ENCODE data around the gene RAB4B. TPM values are rescaled to one million over a fixed set of nuclear protein-coding genes. Genes with fewer than 3 reads are reported as not detected.
A peak's percentile ranks its signal among the peaks of the same experiment; 100 is the strongest.
"Not testable (repeated sequence)": the region's sequence is repeated elsewhere in the genome, so short reads cannot be mapped to it uniquely, and the experiment has no call there.

RAB4B gene, protein sequence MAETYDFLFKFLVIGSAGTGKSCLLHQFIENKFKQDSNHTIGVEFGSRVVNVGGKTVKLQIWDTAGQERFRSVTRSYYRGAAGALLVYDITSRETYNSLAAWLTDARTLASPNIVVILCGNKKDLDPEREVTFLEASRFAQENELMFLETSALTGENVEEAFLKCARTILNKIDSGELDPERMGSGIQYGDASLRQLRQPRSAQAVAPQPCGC
- 16.9 TPM for total RNA-seq
- long read RNA-seq, transcript RAB4B-201 (8 exons, 1,133 nt) = major isoform, 24 of 42 reads
- long read RNA-seq, partial matches to known transcripts = 9 of 42 reads
- long read RNA-seq, other reads (novel, unspliced or antisense) = 8 of 42 reads

DNA sequence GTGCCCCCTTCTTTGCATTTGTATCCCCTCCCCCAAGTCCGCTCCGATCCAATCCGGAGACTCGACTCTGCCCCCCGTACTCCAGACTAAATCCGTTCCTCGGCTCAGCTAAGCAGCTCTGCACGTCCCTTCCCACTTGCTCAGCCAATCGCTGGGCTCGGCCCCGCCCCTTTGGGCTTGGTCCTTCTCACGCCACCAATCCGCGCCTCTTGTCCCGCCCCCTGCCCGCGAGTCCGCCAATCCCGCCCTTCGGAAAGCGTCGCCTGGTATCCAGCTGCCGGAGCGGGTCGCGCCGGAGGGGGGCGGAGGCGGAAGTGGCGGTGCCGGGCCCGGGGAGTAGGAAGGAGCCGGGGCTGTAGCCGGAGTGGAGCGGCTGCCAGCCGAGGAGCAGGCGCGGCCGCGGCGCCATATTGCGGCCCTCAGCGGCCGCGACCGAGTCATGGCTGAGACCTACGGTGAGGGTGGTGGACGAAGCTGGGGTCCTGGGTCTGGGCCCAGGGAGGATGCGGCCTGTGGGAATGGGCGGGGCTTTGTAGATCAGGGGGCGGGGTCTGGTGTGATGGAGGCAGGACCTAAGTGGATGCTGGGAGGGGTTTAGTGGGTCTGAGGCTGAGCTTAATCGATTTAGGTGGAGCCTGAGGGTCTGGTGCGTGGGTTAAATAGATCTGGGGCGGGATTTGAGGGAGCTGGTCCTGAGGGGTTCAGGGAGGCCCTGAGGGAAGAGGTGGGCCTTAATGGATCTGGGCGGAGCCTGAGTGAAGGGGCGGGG is at the start of gene RAB4B:
Gene RAB4B (plus strand): TSS at position 311 of the 769 bp plus-strand sequence. CDS start 129 bp downstream, at position 440.
- intact Hi-C loops (cut with DNase I) = loop anchor here (2.0 kb wide), 1 partner anchor 27 kb away; the partner anchor contains the start of genes ACTMAP and SNRPA
- peak; percentile 100 for DNase-seq (ENCODE audit: low spot score)

DNA sequence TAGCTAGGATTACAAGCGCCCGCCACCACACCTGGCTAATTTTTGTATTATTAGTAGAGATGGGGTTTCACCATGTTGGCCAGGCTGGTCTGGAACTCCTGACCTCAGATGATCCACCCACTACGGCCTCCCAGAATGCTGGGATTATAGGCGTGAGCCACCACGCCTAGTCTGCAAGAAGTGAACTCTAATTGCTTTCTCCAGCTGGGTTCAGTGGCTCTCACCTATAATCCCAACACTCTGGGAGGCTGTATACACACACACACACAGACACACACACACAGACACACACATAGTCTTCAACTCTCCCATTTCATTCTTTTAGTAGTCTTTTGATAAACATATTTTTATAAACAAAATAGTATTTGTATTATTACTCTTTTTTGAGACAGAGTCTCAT is 48.0 kb upstream of the RAB4B start:
- intact Hi-C loops (cut with DNase I); DNase-seq (ENCODE audit: low spot score): not testable (repeated sequence)

DNA sequence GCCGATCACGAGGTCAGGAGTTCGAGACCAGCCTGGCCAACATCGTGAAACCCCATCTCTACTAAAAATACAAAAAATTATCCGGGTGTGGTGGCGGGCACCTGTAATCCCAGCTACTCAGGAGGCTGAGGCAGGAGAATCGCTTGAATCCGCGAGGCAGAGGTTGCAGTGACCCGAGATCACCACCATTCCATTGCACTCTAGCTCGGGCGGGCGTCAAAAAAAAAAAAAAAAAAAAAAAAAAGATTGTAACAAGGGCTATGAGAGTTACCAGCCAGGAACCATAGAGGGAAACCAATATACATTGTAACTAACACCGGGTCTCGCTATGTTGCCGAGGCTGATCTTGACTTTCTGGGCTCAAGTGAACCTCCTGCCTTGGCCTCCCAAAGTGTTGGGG is 45.7 kb upstream of the RAB4B start:
- intact Hi-C loops (cut with DNase I); DNase-seq (ENCODE audit: low spot score): not testable (repeated sequence)

DNA sequence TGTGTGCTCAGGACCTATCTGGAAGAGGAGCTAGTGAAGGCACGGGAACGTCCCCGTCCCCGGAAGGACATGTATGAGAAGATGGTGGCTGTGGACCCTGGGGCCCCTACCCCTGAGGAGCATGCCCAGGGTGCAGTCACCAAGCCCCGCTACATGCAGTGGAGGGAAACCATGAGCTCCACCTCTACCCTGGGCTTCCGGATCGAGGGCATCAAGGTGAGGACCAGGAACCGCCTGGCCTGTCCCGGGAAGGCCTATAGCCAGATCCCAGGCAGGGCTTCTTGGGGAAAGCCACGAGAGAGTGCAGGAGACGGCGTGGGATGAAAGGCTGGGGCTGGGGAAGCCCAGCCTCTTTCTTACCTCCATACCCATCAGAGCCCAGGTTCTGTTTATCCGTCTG is 44.9 kb upstream of the RAB4B start:
- DNase-seq (ENCODE audit: low spot score) = no peak
- intact Hi-C loops (cut with DNase I) = no loop called here

DNA sequence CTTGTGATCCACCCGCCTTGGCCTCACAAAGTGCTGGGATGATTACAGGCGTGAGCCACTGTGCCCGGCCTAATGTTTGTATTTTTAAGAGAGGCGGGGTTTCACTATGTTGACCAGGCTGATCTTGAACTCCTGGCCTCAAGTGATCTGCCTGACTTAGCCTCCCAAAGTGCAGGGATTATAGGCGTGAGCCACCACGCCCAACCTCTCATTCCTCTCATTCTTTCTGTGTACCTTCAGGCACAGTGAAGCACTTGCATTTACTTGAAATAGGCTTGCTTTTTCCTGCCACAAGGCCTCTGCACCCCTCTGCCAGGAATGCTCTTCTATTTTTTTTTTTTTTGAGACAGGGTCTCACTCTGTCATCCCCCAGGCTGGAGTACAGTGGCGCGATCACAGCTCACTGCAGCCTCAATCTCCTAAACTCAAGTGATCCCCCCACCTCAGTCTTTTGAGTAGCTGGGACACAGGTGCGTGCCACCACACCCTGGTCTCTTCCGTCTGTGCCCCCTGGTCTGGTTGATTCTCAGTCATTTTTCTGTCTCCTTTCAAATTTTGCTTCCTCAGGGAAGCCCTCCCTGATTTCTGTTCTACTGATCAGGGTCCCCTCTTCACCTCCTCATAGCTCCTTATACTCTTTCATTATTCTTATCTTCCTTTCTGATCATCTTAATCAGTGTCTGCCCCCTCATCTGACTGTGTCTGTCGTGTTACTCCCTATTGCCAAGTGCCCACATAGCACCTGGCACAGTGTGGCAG is 42.9 kb upstream of the RAB4B start:
- intact Hi-C loops (cut with DNase I) = no loop called here
- DNase-seq (ENCODE audit: low spot score) = no peak

DNA sequence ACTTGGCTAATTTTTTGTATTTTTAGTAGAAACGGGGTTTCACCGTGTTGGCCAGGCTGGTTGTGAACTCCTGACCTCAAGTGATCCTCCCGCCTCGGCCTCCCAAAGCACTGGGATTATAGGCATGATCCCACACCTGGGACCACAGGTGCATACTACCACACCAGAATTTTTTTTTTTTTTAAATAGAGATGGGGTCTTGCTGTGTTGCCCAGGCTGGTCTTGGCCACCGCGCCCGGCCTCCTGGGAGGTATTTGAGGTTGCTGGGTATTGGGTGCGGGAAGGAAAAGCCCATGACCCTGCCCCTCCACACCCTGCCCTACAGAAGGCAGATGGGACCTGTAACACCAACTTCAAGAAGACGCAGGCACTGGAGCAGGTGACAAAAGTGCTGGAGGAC is 41.4 kb upstream of the RAB4B start:
- DNase-seq (ENCODE audit: low spot score) = no peak
- intact Hi-C loops (cut with DNase I) = no loop called here

DNA sequence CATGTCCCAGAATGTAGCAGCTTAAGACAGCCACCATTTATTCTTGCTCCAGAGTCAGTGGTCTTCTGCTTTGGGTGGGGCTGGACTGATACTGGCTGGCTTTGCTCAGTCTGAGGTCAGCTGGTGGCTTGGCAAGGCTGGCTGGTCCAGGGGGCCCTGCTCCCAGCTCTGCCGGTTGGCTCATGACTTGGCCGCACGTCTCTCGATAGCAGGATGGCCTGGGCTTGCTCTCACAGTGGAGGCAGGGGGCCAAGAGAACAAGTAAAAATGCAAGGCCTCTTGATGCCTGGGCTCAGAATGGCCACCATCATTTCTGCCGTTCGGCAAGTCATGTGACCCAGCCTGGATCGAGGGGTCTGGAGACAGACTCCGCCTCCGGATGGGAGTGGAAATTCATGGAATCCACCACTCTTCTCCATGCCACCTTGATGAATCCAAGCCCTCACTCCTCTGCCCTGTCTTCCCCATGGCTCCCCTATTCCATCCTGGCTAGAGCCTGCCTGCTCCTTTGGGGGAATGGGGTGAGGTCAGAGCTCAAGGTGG is 40.9 kb upstream of the RAB4B start:
- DNase-seq (ENCODE audit: low spot score) = no peak
- intact Hi-C loops (cut with DNase I) = no loop called here

DNA sequence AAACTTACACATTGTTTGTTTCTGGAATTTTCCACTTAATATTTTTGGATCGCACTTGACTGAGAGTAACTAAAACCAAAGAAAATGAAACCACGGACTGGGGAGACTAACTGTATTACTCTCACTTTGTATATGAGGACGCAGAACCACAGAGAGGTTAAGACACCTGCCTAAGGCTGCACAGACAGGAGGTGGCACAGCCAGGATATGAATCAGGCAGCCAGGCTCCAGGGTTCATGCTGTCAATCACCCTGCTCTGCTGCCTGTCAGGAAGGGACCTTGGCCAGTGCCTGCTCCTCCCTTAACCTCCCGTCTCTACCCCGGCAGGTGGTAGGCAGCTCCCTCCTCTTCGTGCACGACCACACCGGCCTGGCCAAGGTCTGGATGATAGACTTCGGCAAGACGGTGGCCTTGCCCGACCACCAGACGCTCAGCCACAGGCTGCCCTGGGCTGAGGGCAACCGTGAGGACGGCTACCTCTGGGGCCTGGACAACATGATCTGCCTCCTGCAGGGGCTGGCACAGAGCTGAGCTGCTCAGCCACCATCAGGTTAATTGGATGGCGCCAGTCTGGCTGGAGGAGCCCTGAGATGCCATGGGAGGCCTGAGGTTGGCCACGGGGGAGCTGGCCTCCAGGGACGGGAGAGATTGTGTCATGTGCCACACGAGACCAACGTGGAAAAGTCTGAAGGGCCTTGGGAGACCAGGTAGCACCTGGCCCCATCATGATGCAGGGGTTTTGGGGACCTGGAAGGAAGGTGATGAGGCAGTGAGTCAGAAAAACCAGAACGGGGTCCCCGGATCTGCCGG is 38.8 kb upstream of the RAB4B start:
- no peak for DNase-seq (ENCODE audit: low spot score)
- intact Hi-C loops (cut with DNase I) = no loop called here

DNA sequence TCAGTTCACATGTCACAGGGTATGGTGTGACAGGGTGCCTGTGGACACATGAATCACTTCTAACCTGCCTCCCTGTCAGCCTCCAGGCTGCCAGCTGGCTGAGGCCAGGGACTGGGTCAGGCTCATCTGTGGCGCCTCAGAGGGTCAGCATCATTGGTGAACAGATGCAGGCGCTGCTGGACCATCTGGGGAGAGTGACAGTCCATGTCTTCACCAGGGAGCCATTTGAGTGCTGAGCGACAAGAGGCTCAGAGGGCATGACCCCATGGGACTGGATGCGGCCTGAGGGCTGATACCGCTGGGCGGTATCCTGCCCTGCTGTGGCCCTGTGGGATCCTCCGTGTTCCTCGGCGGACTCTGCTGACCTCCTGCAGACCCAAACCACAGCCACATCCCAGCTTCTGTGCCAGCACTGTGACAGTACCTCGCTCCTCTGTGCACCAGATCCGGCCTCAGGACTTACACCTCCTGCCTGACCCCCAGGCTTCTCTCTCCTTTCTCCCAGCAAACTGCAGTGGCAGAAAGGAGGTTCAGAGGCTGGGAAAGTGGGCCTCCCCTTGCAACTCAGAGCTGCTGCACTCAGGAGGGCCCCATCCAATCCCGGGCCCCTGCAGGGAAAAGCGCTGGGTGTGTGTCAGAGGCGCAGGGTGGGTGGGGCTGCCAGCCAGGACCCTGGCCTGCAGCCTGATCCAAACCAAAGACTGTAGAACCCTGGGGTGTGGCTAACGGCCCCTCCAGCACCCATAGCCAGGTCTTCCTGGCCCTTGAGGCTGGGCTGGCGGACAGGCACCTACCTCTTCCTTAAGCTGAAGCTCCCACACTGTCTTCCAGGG is 38.0 kb upstream of the RAB4B start:
- intact Hi-C loops (cut with DNase I) = no loop called here
- DNase-seq (ENCODE audit: low spot score) = no peak

DNA sequence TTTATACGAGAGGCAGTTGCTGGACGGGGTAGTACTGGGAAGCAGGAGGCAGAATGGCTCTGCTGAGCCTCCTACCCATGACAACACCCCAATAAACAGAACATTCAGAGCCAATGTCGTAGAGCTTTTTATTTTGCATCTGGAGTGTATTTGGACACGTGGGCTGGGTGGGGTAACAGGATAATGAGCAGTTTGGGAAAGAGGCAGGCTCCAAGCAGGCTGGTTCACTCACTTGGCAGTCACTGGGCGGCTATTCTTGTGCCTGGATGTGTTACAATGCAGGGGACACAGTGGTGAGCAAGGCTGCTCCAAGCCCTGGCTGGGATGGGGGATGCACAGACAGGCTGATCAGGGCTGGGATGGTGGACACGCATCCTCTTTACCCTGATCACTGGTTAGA is 37.3 kb upstream of the RAB4B start:
- intact Hi-C loops (cut with DNase I) = no loop called here
- no peak for DNase-seq (ENCODE audit: low spot score)

DNA sequence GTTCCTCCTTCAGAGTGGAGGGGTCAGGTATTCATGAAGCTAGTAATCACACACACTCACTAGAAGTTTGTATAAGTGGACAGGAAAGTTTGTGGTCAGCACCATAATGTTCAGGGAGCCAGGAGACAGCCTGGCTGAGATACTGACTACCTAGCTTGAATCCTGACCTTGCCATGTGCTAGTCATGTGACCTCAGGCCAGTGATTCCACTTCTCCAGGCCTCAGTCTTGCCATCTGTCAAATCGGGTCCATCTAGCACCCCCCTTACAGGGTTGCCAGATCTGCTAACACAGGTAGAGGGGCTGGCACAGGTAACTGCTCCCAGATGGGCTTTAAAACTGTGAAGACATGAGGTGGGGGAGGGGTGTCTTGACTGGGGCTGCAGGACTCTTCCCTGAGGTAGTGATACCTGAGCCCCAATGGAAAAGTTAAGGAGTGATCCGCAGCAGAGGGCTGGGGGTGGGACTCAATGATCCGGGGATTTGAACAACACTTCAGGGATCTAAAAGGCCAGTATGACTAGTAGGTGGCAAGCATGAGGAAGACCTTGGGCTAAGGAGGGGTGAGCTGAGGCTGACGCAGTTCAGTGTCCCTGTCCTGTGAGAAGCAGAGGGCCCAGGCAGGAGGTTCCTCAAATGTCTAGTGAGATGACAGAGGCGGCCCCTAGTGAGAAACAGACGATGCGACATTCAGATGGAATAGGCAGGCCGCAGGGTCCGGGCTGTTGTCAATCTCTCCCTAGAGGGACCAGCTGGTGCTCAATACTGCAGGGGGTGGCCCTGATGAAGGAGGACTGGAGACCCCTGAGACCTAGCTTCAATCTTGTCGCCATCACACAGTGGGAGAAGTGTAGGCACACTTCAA is 36.3 kb upstream of the RAB4B start:
- intact Hi-C loops (cut with DNase I) = no loop called here
- DNase-seq (ENCODE audit: low spot score) = no peak

DNA sequence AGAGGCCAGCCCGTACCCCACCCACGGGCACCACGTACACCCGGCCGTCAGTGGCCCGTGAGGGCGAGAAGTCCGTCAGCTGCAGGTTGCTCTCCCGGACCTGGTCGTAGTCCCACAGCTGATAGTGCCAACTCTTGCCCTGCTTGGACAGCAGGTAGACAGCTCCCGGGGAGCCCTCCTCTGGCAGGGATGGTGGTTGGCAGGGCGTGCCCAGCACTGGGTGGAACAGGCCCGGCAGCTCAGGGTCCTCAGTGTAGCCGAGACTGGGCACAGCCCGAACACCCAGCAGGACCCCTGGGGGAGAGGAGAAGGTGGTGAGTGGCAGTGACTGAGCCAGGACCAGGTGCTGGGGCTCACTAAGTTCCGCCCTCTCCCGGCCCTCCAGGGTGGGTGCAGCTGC is 35.6 kb upstream of the RAB4B start:
- no peak for DNase-seq (ENCODE audit: low spot score)
- intact Hi-C loops (cut with DNase I) = no loop called here

DNA sequence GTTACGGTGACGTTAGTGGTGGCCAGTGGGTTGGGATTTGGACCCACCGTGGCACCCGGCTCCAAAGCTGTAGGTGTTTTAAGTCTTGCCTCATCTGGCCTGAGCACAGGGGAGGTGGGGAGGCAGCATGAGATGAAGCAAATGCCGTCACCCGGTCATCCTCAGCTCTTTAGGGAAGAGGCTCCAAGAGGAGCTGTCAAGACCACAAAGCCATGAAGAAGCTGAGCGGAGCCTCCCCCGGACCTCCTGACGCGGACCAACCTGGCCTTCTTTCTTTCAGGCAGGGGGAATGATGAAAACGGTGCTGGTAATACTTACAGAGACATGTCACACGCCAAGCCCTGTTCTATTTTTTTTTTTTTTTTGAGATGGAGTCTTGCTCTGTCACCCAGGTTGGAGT is 35.2 kb upstream of the RAB4B start:
- intact Hi-C loops (cut with DNase I) = no loop called here

DNA sequence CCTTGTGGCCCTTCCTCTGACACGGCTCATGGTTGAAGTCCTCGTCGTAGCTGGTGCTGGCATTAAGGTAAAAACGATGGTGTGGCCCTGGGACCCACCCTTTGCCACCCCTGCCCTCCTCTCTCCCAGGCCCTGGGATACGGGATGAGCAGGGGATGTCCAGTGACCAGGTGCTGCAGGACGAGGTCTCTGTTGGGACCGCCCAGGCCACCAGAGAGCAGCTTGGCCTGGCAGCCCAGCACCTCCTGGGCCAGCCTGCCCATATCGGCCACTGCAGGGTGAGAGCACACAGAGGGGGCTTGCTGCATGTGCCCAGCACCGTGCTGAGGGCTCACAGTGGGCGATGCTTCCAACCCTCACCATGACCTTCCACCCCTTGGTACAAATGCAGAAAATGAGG is 34.1 kb upstream of the RAB4B start:
- no peak for DNase-seq (ENCODE audit: low spot score)
- intact Hi-C loops (cut with DNase I) = no loop called here

More for the DNA sequence above, 35.2 kb upstream of the RAB4B start:
- DNase-seq (ENCODE audit: low spot score) = no peak

DNA sequence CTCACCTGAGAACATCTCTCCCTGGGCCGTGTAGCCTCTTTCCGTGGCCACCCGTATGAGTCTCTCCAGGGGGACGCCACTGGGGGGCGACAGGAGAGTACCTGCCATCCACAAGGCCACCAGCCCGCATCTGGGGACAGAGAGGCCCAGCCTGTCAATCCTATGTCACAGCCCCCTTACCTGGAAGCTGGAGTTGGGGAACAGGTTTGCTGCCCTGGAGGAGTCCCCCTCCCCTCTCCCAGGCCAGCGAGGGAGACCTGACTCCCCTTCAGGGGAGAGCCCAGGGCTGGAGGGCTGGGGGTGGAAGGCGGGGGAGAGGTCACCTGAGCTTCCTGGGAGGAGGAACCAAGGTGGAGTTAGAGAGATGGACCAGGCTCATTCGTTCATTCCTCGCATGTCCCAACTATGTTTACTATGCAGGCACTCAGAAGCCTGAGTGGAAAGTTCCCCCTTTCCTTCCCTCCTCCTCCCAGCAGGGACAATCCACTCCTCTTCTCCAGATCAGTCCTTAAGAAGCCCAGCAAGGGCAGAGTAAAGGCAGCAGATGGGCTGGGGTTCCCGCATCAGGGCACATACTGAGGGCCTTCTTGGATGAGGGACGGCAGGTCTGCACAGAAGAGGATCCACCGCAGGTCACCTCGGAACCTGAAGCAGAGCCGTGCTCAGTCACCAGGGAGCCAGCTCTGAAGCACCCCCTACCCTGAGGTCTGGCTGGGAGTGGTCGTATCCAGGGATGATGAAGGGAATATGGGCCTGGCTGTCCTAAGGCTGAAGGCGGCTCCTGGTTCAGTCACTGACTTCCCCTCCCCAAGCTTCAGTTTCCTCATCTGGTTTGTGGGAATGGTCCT is 33.3 kb upstream of the RAB4B start:
- DNase-seq (ENCODE audit: low spot score) = no peak
- intact Hi-C loops (cut with DNase I) = no loop called here

DNA sequence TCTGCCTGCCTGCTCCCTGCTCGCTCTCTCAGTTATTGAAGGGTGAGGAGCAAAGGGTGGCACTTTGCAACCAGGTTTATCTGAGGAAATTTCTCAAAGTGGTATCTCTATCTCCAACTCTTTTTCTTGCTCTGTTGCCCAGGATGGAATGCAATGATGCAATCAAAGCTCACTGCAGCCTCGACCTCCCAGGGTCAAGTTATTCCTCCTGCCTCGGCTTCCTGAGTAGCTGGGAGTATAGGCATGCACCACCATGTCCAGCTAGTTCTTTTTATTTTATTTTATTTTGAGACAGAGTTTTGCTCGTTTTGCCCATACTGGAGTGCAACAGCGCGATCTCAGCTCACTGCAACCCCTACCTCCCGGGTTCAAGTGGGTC is 32.7 kb upstream of the RAB4B start:
- no peak for DNase-seq (ENCODE audit: low spot score)
- intact Hi-C loops (cut with DNase I) = no loop called here

DNA sequence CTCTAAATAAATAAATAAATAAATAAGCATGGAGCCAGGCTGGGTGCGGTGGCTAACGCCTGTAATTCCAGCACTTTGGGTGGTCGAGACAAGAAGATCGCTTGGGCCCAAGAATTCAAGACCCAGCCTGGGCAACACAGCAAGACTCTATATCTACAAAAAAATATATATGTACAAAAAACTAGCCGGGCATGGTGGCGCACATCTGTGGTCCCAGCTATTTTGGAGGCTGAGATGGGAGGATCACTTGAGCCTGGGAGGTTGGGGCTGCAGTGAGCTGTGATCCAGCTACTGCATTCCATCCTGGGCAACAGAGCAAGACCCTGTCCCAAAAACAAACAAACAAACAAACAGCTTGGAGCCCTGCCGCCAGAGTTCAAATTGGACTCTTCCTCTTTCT is 30.5 kb upstream of the RAB4B start:
- DNase-seq (ENCODE audit: low spot score) = no peak
- intact Hi-C loops (cut with DNase I) = no loop called here
